H1 (cell line): Measurements from ENCODE around the gene GPC6. TPM values are rescaled to one million over a fixed set of nuclear protein-coding genes. Genes with fewer than 3 reads are reported as not detected.

Experiments used
- HDAC6 ChIP-seq: IDR thresholded peaks from one replicate; pipeline ENCODE4 v1.7.1; 2012; ENCODE audit warnings: low read depth, mild to moderate bottlenecking, inconsistent platforms, low read length, moderate library complexity
- KDM4A ChIP-seq: IDR thresholded peaks from one replicate; pipeline ENCODE4 v1.7.1; 2012; ENCODE audit warnings: low read depth, mild to moderate bottlenecking, moderate library complexity, low read length, inconsistent platforms; ENCODE audit not compliant: severe bottlenecking
- POLR2A ChIP-seq, 2 experiments: IDR thresholded peaks; 1 replicate in 1 of 2; 2 replicates in 1 of 2; pipeline ENCODE4 v1.6.1; 2011; ENCODE audit warnings: low read depth in 2 of 2, low read length in 2 of 2, mild to moderate bottlenecking in 2 of 2; ENCODE audit errors: control extremely low read depth in 1 of 2
- RNF2 ChIP-seq: fragments of 200-900, 300-1000 bp; sonication (generic); IDR thresholded peaks from 2 replicates; pipeline ENCODE4 v1.7.1; 2016; ENCODE audit warnings: borderline replicate concordance, low read depth, mild to moderate bottlenecking, antibody characterized with exemption, low read length; ENCODE audit not compliant: poor library complexity, severe bottlenecking; ENCODE audit errors: missing control alignments
- RXRA ChIP-seq: IDR thresholded peaks from 2 replicates; pipeline ENCODE4 v1.6.1; 2011; ENCODE audit warnings: low read depth, mild to moderate bottlenecking, low read length, moderate library complexity; ENCODE audit not compliant: insufficient read depth
- SIRT6 ChIP-seq: IDR thresholded peaks from one replicate; pipeline ENCODE4 v1.7.1; 2012; ENCODE audit warnings: low read length, inconsistent platforms
- SUZ12 ChIP-seq: fragments of 200-600 bp; sonication (generic); IDR thresholded peaks from 2 replicates; pipeline ENCODE4 v1.6.1; 2012; ENCODE audit warnings: mild to moderate bottlenecking, inconsistent platforms, low read length, moderate library complexity, mixed read lengths
- polyA plus RNA-seq, 7 experiments: library from polyadenylated mRNA; depleted of rRNA in 3 of 7; stranded (reverse) in 5 of 7; unstranded in 2 of 7; fragments of >200 nt in 5 of 7; fragments of 200-250 nt in 2 of 7; gene quantifications; 1 replicate in 5 of 7; 2 replicates in 1 of 7; 4 replicates in 1 of 7; pipeline versions ENCODE4 v1.2.1 to v1.2.3, GENCODE V29; 2011 to 2013; ENCODE audit warnings: missing spikeins in 2 of 7, mixed read lengths in 2 of 7
- total RNA-seq: library from RNA; stranded (reverse); fragmentation: NEBNext Ultra II Directional; extraction: Animal tissue kit (Norgen Biotek cat#: 25700); gene quantifications from 2 replicates; pipeline ENCODE4 v1.2.1, GENCODE V29; 2021
- TF ChIP-seq, protein P1 (sequence below): fragments of 300-600 bp; sonication (generic); IDR thresholded peaks from 2 replicates; pipeline ENCODE4 v1.7.1; 2012; ENCODE audit warnings: low read length, moderate library complexity, mild to moderate bottlenecking, inconsistent platforms; ENCODE audit not compliant: insufficient replicate concordance

The GPC6 gene
- total and polyA plus RNA-seq, 2 of the 8 experiments (the other 6 are each of a cell fraction or from before 2014, with no cell fraction given), result 5.4 to 12.0 TPM

DNA sequence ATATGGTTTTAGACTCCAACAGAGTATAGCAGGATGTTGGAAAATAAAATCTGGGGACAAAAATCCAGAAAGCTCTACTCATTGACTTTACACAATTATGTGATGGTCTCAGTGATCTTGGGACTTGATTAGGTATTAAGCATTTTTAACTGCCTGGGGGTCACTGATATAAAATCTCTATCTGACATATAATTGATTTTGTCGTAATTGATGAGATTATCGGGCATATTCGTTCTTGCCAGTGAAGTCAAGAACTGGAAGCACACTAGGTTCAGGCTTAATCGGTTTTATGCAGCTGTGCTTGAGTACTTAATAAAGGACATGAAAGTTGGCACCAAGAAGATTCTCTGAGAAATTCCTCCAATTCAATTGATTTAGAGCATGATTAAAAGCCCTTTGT, 862.1 kb downstream of the GPC6 start (continued):
- TF ChIP-seq, protein P1, sequence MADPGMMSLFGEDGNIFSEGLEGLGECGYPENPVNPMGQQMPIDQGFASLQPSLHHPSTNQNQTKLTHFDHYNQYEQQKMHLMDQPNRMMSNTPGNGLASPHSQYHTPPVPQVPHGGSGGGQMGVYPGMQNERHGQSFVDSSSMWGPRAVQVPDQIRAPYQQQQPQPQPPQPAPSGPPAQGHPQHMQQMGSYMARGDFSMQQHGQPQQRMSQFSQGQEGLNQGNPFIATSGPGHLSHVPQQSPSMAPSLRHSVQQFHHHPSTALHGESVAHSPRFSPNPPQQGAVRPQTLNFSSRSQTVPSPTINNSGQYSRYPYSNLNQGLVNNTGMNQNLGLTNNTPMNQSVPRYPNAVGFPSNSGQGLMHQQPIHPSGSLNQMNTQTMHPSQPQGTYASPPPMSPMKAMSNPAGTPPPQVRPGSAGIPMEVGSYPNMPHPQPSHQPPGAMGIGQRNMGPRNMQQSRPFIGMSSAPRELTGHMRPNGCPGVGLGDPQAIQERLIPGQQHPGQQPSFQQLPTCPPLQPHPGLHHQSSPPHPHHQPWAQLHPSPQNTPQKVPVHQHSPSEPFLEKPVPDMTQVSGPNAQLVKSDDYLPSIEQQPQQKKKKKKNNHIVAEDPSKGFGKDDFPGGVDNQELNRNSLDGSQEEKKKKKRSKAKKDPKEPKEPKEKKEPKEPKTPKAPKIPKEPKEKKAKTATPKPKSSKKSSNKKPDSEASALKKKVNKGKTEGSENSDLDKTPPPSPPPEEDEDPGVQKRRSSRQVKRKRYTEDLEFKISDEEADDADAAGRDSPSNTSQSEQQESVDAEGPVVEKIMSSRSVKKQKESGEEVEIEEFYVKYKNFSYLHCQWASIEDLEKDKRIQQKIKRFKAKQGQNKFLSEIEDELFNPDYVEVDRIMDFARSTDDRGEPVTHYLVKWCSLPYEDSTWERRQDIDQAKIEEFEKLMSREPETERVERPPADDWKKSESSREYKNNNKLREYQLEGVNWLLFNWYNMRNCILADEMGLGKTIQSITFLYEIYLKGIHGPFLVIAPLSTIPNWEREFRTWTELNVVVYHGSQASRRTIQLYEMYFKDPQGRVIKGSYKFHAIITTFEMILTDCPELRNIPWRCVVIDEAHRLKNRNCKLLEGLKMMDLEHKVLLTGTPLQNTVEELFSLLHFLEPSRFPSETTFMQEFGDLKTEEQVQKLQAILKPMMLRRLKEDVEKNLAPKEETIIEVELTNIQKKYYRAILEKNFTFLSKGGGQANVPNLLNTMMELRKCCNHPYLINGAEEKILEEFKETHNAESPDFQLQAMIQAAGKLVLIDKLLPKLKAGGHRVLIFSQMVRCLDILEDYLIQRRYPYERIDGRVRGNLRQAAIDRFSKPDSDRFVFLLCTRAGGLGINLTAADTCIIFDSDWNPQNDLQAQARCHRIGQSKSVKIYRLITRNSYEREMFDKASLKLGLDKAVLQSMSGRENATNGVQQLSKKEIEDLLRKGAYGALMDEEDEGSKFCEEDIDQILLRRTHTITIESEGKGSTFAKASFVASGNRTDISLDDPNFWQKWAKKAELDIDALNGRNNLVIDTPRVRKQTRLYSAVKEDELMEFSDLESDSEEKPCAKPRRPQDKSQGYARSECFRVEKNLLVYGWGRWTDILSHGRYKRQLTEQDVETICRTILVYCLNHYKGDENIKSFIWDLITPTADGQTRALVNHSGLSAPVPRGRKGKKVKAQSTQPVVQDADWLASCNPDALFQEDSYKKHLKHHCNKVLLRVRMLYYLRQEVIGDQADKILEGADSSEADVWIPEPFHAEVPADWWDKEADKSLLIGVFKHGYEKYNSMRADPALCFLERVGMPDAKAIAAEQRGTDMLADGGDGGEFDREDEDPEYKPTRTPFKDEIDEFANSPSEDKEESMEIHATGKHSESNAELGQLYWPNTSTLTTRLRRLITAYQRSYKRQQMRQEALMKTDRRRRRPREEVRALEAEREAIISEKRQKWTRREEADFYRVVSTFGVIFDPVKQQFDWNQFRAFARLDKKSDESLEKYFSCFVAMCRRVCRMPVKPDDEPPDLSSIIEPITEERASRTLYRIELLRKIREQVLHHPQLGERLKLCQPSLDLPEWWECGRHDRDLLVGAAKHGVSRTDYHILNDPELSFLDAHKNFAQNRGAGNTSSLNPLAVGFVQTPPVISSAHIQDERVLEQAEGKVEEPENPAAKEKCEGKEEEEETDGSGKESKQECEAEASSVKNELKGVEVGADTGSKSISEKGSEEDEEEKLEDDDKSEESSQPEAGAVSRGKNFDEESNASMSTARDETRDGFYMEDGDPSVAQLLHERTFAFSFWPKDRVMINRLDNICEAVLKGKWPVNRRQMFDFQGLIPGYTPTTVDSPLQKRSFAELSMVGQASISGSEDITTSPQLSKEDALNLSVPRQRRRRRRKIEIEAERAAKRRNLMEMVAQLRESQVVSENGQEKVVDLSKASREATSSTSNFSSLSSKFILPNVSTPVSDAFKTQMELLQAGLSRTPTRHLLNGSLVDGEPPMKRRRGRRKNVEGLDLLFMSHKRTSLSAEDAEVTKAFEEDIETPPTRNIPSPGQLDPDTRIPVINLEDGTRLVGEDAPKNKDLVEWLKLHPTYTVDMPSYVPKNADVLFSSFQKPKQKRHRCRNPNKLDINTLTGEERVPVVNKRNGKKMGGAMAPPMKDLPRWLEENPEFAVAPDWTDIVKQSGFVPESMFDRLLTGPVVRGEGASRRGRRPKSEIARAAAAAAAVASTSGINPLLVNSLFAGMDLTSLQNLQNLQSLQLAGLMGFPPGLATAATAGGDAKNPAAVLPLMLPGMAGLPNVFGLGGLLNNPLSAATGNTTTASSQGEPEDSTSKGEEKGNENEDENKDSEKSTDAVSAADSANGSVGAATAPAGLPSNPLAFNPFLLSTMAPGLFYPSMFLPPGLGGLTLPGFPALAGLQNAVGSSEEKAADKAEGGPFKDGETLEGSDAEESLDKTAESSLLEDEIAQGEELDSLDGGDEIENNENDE, result no peak
- TF ChIP-seq RXRA (no peak), HDAC6 (no peak), KDM4A (no peak), POLR2A (IDR thresholded peaks at IDR 0.05; ENCODE audit: control extremely low read depth in 1 of 2, low read depth in 2 of 2, low read length in 2 of 2) (no peak), SUZ12 (no peak), RNF2 (no peak), SIRT6 (no peak)
- TF ChIP-seq, all 59 proteins: peak for 0
